CD4-positive, alpha-beta T cell treated with Interleukin-6 at 100 ng/mL for 8 hours (primary cell): ENCODE measurements around the gene DDX24.
A peak's percentile ranks its signal among the peaks of the same experiment; 100 is the strongest.

Experiments used
- DNase-seq: peaks from one replicate; pipeline ENCODE4 v3.0.0-alpha.2; 2020; ENCODE audit warnings: mixed read lengths, low spot score

The DDX24 gene

GRCh38 chr14:94005324-94006073 is 75.5 kb downstream of the DDX24 start:
- no peak for DNase-seq

GRCh38 chr14:94004015-94004414 is 77.0 kb downstream of the DDX24 start:
- DNase-seq: no peak

GRCh38 chr14:94003397-94003796 is 77.6 kb downstream of the DDX24 start:
- DNase-seq: no peak

GRCh38 chr14:94001501-94002396 is 79.3 kb downstream of the DDX24 start:
- peak; percentile 63 for DNase-seq

GRCh38 chr14:94001016-94001415 is 80.0 kb downstream of the DDX24 start:
- DNase-seq: no peak

- no peak for DNase-seq
These were observed 80.7 kb downstream of the DDX24 start for GRCh38 chr14:94000267-94000666.

GRCh38 chr14:93999573-93999972 is 81.4 kb downstream of the DDX24 start:
- DNase-seq: no peak

GRCh38 chr14:93998871-93999403 is 82.1 kb downstream of the DDX24 start:
- no peak for DNase-seq
